ENCODE results near the gene MED29. TPM values are rescaled to one million over a fixed set of nuclear protein-coding genes. Genes with fewer than 3 reads are reported as not detected.

Gene MED29
- total RNA-seq, 1 experiment from 2014 or later, result 32.0 TPM

GRCh38 chr19:39385629-39386411 lies 5.4 kb upstream of the MED29 start:
- intact Hi-C loops (cut with micrococcal nuclease), result no loop called here
- no peak overlapping the region for H2AFZ ChIP-seq (ENCODE audit: low read depth, low read length, poor library complexity, severe bottlenecking)
- TF ChIP-seq SRF (IDR thresholded peaks at IDR 0.05; ENCODE audit: low read depth) (no peak), RAD21 (IDR thresholded peaks at IDR 0.05; ENCODE audit: low read depth) (no peak), FOSL1 (IDR thresholded peaks at IDR 0.05; ENCODE audit: low read depth) (no peak), ELF1 (IDR thresholded peaks at IDR 0.05; ENCODE audit: borderline replicate concordance, low read depth) (no peak), REST (IDR thresholded peaks at IDR 0.05; ENCODE audit: low read depth) (no peak), CBX3 (IDR thresholded peaks at IDR 0.05; ENCODE audit: low read depth) (no peak), EGR1 (IDR thresholded peaks at IDR 0.05; ENCODE audit: low read depth) (no peak), ZBTB33 (IDR thresholded peaks at IDR 0.05; ENCODE audit: extremely low read depth, insufficient replicate concordance, low read length) (no peak), JUND (IDR thresholded peaks at IDR 0.05) (no peak), YY1 (IDR thresholded peaks at IDR 0.05; ENCODE audit: extremely low read depth, insufficient replicate concordance, low read depth, low read length) (no peak), SIN3A (IDR thresholded peaks at IDR 0.05; ENCODE audit: low read depth) (no peak), ZFX (IDR thresholded peaks at IDR 0.05) (no peak), MAX (IDR thresholded peaks at IDR 0.05) (no peak), ATF3 (IDR thresholded peaks at IDR 0.05) (no peak), POLR2A (IDR thresholded peaks at IDR 0.05; ENCODE audit: borderline replicate concordance, extremely low read depth, insufficient read depth, insufficient read length) (no peak), CEBPB (IDR thresholded peaks at IDR 0.05; ENCODE audit: low read depth) (no peak), CTCF (IDR thresholded peaks at IDR 0.05 in 2 of 3, conservative IDR thresholded peaks at IDR 0.05 in 1 of 3; ENCODE audit: borderline replicate concordance in 1 of 3, insufficient read depth in 1 of 3, low read depth in 2 of 3, low read length in 2 of 3) (no peak), SP1 (IDR thresholded peaks at IDR 0.05; ENCODE audit: low read depth) (no peak)
- H3K9me2 ChIP-seq (ENCODE audit: insufficient read depth), result no peaks in the 10 kb centered on the region
- H3K4me2 ChIP-seq (ENCODE audit: low read length), result no peak overlapping the region
- no peak for DNase-seq (ENCODE audit: low read depth, low spot score)
- ChIA-PET POLR2A (interaction anchor here (0.6 kb wide), 1 partner anchor 44 kb away, joined by 4 read pairs; the partner anchor contains the start of gene SAMD4B), RAD21 (ENCODE audit: low non-redundant PET in 1 of 2, low total read pairs in 2 of 2, uncharacterized antibody in 2 of 2, unreplicated experiment in 2 of 2) (no interaction called here), CTCF (no interaction called here)
- H3K27ac ChIP-seq (ENCODE audit: low read depth, low read length), result no peak overlapping the region
- H3K79me2 ChIP-seq (ENCODE audit: insufficient read depth, low read length), result peaks cover 16% of the 10 kb centered on the region
- H3K9ac ChIP-seq (ENCODE audit: low read length), result no peak overlapping the region
- ATAC-seq, result no peak
- H3K27me3 ChIP-seq (ENCODE audit: insufficient read depth, low read length), result no peaks in the 10 kb centered on the region
- peaks cover 7 to 8% of the 10 kb centered on the region in 2 experiments; a peak in 3 of 4 replicates for H3K4me1 ChIP-seq (ENCODE audit: control insufficient read depth in 1 of 2, insufficient read depth in 2 of 2, low read length in 2 of 2)
- H3K4me3 ChIP-seq (replicated peaks in 1 of 2; ENCODE audit: low read depth in 1 of 2, low read length in 2 of 2), result no peak overlapping the region
- H4K20me1 ChIP-seq (ENCODE audit: insufficient read depth), result no peaks in the 10 kb centered on the region
- BruUV-seq (replicated peaks), result no TSS peak
- H3K36me3 ChIP-seq (ENCODE audit: control insufficient read depth in 1 of 2, insufficient read depth in 2 of 2, low read length in 2 of 2), result peaks cover 48 to 49% of the 10 kb centered on the region in 2 experiments; a peak in 3 of 4 replicates
- H3K9me3 ChIP-seq (ENCODE audit: control insufficient read depth in 1 of 2, insufficient read depth in 1 of 2, low read depth in 1 of 2, low read length in 2 of 2), result no peaks in the 10 kb centered on the region
